OCI-LY1 (cell line): Measurements from ENCODE around the gene HJURP.

ENCODE experiments used
- H2AFZ ChIP-seq: fragments of 200-600 bp; sonication (generic), shearing (Covaris generic); 2 replicates; pipeline ENCODE4 v1.6.0; 2014; ENCODE audit warnings: antibody characterized with exemption, mild to moderate bottlenecking, low read length
- H3F3A ChIP-seq: fragments of 200-600 bp; sonication (generic), shearing (Covaris generic); 2 replicates; pipeline ENCODE4 v1.6.0; 2014; ENCODE audit warnings: mild to moderate bottlenecking, antibody characterized with exemption, low read length, moderate library complexity; ENCODE audit not compliant: insufficient read depth
- H3K27ac ChIP-seq: fragments of 200-600 bp; sonication (generic); 2 replicates; pipeline ENCODE4 v1.5.1; 2014; ENCODE audit warnings: low read length, mixed run types, mild to moderate bottlenecking, low read depth; ENCODE audit not compliant: poor library complexity, severe bottlenecking
- H3K27me3 ChIP-seq: fragments of 200-600 bp; sonication (generic); 2 replicates; pipeline ENCODE4 v1.6.0; 2014; ENCODE audit warnings: antibody characterized with exemption, mild to moderate bottlenecking, low read length, moderate library complexity; ENCODE audit not compliant: insufficient read depth
- H3K36me3 ChIP-seq: fragments of 200-600 bp; sonication (generic); 2 replicates; pipeline ENCODE4 v1.6.1; 2014; ENCODE audit warnings: mild to moderate bottlenecking, antibody characterized with exemption, low read length, moderate library complexity, mixed read lengths; ENCODE audit not compliant: insufficient read depth
- H3K4me1 ChIP-seq: fragments of 200-600 bp; sonication (generic); 2 replicates; pipeline ENCODE4 v1.5.1; 2014; ENCODE audit warnings: mild to moderate bottlenecking, low read length, moderate library complexity; ENCODE audit not compliant: insufficient read depth, severe bottlenecking
- H3K4me2 ChIP-seq: fragments of 200-600 bp; sonication (generic), shearing (Covaris generic); 2 replicates; pipeline ENCODE4 v1.6.1; 2014; ENCODE audit warnings: low read length
- H3K4me3 ChIP-seq: fragments of 200-600 bp; sonication (generic); 2 replicates; pipeline ENCODE4 v1.5.1; 2014; ENCODE audit warnings: low read length, low read depth, mild to moderate bottlenecking, mixed read lengths; ENCODE audit not compliant: poor library complexity, severe bottlenecking
- H3K79me2 ChIP-seq: fragments of 200-600 bp; shearing (Covaris generic); 2 replicates; pipeline ENCODE4 v1.6.1; 2016; ENCODE audit warnings: mixed run types, low read length, mixed read lengths; ENCODE audit not compliant: insufficient read depth
- H3K9ac ChIP-seq: fragments of 200-600 bp; sonication (generic), shearing (Covaris generic); 2 replicates; pipeline ENCODE4 v1.6.1; 2014; ENCODE audit warnings: mild to moderate bottlenecking, low read length, mixed read lengths
- H3K9me2 ChIP-seq: fragments of 200-600 bp; sonication (generic), shearing (Covaris generic); 2 replicates; pipeline ENCODE4 v1.6.1; 2014; ENCODE audit warnings: low read depth, mild to moderate bottlenecking, low read length, mixed read lengths
- H3K9me3 ChIP-seq: fragments of 200-600 bp; shearing (Covaris generic); 2 replicates; pipeline ENCODE4 v1.6.1; 2014; ENCODE audit warnings: low read length, mixed read lengths
- H4K20me1 ChIP-seq: fragments of 200-600 bp; sonication (generic), shearing (Covaris generic); 2 replicates; pipeline ENCODE4 v1.6.0; 2016; ENCODE audit warnings: mild to moderate bottlenecking, low read length; ENCODE audit not compliant: insufficient read depth
- EZH2 ChIP-seq: fragments of 200-600 bp; sonication (generic), shearing (Covaris generic); IDR thresholded peaks from 2 replicates; pipeline ENCODE4 v1.8.0; 2017; ENCODE audit warnings: borderline replicate concordance, mixed run types, mild to moderate bottlenecking, antibody characterized with exemption, low read length, moderate library complexity, mixed read lengths
- TF ChIP-seq, protein P1 (sequence below): fragments of 200-600 bp; sonication (generic), shearing (Covaris generic); IDR thresholded peaks from 2 replicates; pipeline ENCODE4 v1.5.1; 2017; ENCODE audit warnings: mild to moderate bottlenecking, antibody characterized with exemption, low read length, moderate library complexity, mixed read lengths

HJURP gene

DNA sequence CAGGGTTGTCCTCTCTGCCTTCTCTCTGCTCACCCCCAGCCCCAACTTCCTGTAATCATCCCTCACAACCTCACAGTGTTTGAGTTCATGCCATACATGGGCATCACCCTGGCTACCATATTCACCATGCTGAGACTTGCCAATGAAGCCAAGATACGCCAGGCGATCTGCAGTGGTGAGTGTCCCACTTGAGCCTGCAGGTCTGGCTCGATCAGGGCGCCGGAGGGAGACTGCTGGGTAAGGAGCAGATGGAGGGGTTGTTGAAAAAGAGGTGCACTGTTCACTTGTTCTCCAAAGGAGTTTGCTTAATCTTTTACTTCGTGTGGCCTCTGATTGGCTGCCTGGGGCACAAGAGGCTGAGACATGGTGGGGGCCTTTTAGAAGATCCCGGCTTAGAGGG lies 61.6 kb downstream of the HJURP start:
- Histone ChIP-seq H2AFZ (no peak overlapping the region), H3K9me2 (no peaks in the 10 kb centered on the region), H3K79me2 (no peaks in the 10 kb centered on the region), H3K36me3 (no peaks in the 10 kb centered on the region), H3K9ac (no peak overlapping the region), H4K20me1 (no peaks in the 10 kb centered on the region), H3K4me2 (peak overlapping the region; percentile 44), H3K27me3 (no peaks in the 10 kb centered on the region; the same call in 1 of the 2 replicates), H3K4me3 (peak overlapping the region; percentile 24), H3K27ac (no peak overlapping the region), H3K9me3 (no peaks in the 10 kb centered on the region), H3F3A (no peaks in the 10 kb centered on the region), H3K4me1 (peaks cover 21% of the 10 kb centered on the region)
- TF ChIP-seq EZH2: no peak
- TF ChIP-seq, protein P1, sequence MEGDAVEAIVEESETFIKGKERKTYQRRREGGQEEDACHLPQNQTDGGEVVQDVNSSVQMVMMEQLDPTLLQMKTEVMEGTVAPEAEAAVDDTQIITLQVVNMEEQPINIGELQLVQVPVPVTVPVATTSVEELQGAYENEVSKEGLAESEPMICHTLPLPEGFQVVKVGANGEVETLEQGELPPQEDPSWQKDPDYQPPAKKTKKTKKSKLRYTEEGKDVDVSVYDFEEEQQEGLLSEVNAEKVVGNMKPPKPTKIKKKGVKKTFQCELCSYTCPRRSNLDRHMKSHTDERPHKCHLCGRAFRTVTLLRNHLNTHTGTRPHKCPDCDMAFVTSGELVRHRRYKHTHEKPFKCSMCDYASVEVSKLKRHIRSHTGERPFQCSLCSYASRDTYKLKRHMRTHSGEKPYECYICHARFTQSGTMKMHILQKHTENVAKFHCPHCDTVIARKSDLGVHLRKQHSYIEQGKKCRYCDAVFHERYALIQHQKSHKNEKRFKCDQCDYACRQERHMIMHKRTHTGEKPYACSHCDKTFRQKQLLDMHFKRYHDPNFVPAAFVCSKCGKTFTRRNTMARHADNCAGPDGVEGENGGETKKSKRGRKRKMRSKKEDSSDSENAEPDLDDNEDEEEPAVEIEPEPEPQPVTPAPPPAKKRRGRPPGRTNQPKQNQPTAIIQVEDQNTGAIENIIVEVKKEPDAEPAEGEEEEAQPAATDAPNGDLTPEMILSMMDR: no peak

DNA sequence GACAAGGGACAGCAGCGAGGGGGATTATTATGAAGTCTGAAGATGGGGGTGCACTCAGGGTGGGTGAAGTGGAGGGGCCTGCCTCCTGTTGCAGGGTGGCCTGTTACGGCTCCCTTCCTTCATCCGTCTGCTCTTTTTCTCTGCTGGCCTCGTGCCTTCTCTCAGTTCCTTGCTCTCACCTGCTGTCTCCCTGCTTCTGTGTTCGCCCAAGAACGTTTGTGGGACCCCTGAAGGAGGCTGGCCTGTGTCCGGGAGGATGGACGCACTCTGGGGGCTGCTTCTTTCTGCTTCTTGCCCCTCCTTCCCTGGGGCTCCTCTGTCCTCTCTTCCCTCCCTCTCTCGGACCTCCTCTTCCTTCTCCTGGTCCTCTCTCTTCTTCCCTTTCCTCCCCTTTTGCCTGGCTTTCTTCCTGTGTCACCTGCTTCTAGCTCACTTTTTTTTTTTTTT lies 62.4 kb downstream of the HJURP start:
- Histone ChIP-seq H3K4me1 (peaks cover 21% of the 10 kb centered on the region), H3K27me3 (no peaks in the 10 kb centered on the region; the same call in 1 of the 2 replicates), H3K36me3 (no peaks in the 10 kb centered on the region), H3K9ac (no peak overlapping the region), H4K20me1 (no peaks in the 10 kb centered on the region), H3K4me2 (peak overlapping the region; percentile 44), H3F3A (no peaks in the 10 kb centered on the region), H3K9me3 (no peaks in the 10 kb centered on the region), H3K27ac (no peak overlapping the region), H3K79me2 (no peaks in the 10 kb centered on the region), H3K9me2 (no peaks in the 10 kb centered on the region), H3K4me3 (peak overlapping the region; percentile 21), H2AFZ (no peak overlapping the region)
- TF ChIP-seq, protein P1: no peak
- TF ChIP-seq EZH2: no peak

DNA sequence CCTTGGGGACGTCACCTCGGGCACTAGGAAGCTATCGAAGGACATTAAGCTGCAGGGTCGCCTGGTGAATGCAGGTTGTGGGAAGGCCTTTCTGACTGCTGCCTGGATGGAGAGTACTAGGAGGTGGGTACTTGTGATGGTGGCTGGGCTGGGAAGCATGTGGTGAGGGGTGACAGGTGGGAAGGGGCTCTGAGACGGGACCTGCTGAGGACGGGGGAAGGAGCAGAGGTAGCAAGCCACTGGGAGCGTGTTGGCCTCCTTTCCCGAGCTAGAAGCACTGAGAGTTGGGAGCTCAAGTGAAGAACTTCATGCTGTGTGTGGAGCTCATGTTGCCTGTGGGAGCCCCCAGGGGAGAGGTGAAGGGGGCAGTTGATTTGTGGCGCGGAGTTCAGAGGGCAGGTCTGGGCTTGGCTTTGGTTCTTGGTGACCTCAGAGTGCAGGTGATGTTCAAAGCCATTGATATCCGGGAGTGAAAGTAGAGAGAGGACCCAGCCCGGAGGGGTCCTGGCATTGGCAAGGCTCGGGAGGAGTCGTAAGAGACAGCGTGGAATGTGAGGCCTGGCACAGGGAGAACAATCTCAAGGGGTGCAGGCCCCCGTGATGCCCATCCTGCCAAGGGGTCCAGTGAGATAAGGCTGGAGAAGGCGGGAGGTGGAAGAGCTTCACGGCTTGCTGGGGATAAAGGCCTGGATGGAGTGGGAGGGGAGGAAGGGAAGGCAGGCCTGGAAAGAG lies 63.0 kb downstream of the HJURP start:
- Histone ChIP-seq H3F3A (no peaks in the 10 kb centered on the region), H3K4me2 (no peak overlapping the region), H3K9me3 (no peaks in the 10 kb centered on the region), H3K27me3 (no peaks in the 10 kb centered on the region; the same call in 1 of the 2 replicates), H3K9ac (no peak overlapping the region), H2AFZ (no peak overlapping the region), H3K9me2 (no peaks in the 10 kb centered on the region), H3K4me3 (no peak overlapping the region), H3K79me2 (no peaks in the 10 kb centered on the region), H3K36me3 (no peaks in the 10 kb centered on the region), H4K20me1 (no peaks in the 10 kb centered on the region), H3K4me1 (peaks cover 21% of the 10 kb centered on the region), H3K27ac (no peak overlapping the region)
- TF ChIP-seq, protein P1: no peak
- TF ChIP-seq EZH2: no peak
